Common myeloid progenitor, CD34-positive (primary cell): ENCODE results near the gene CKLF.
A peak's percentile ranks its signal among the peaks of the same experiment; 100 is the strongest.

Experiments
- CTCF ChIA-PET: fragments of 350-600 bp; sonication (Branson Sonifier 250); formaldehyde crosslinking; loops from one replicate; lab custom pipeline; 2021; ENCODE audit warnings: antibody characterized with exemption; lab: Charles Lee
- POLR2A ChIA-PET: fragments of 350-600 bp; sonication (Branson Sonifier 250); formaldehyde crosslinking; loops from one replicate; lab custom pipeline; 2021; ENCODE audit warnings: antibody characterized with exemption; lab: Charles Lee
- DNase-seq, 3 donors: peaks; one replicate each; pipeline versions ENCODE4 v3.0.0 to v3.0.0-alpha.2; 2013
- H3K27ac ChIP-seq, 2 experiments: 1 replicate in 1 of 2; 2 replicates in 1 of 2; pipeline ENCODE4 v1.7.0; 2013; ENCODE audit warnings: inconsistent platforms in 2 of 2, low read length in 2 of 2, mild to moderate bottlenecking in 2 of 2, low read depth in 1 of 2, moderate library complexity in 1 of 2; ENCODE audit not compliant: severe bottlenecking in 2 of 2, insufficient read depth in 1 of 2, poor library complexity in 1 of 2
- H3K27me3 ChIP-seq, 5 experiments: replicated peaks in 2 of 5; 1 replicate in 3 of 5; 2 replicates in 2 of 5; pipeline versions ENCODE4 v1.6.1 to v1.7.0; 2013; ENCODE audit warnings: low read length in 4 of 5, mild to moderate bottlenecking in 2 of 5, moderate library complexity in 2 of 5, inconsistent platforms in 1 of 5; ENCODE audit not compliant: insufficient read depth in 5 of 5, control insufficient read depth in 4 of 5
- H3K36me3 ChIP-seq, 4 experiments: 1 replicate in 2 of 4; 2 replicates in 2 of 4; pipeline versions ENCODE4 v1.6.1 to v1.7.0; 2013; ENCODE audit warnings: low read length in 3 of 4, control low read depth in 1 of 4, mild to moderate bottlenecking in 1 of 4; ENCODE audit not compliant: control insufficient read depth in 4 of 4, insufficient read depth in 4 of 4
- H3K4me1 ChIP-seq, 4 experiments: 1 replicate in 3 of 4; 2 replicates in 1 of 4; pipeline versions ENCODE4 v1.6.1 to v1.7.1; 2013; ENCODE audit warnings: low read length in 3 of 4, mild to moderate bottlenecking in 3 of 4, control low read depth in 1 of 4, inconsistent platforms in 1 of 4, moderate library complexity in 1 of 4; ENCODE audit not compliant: control insufficient read depth in 4 of 4, insufficient read depth in 4 of 4; ENCODE audit errors: control extremely low read depth in 1 of 4
- H3K4me3 ChIP-seq, 7 experiments: 1 replicate in 4 of 7; 2 replicates in 3 of 7; pipeline versions ENCODE4 v1.5.1 to v1.7.0; 2013; ENCODE audit warnings: mild to moderate bottlenecking in 7 of 7, low read length in 6 of 7, moderate library complexity in 6 of 7, inconsistent platforms in 2 of 7, low read depth in 2 of 7, control low read depth in 1 of 7; ENCODE audit not compliant: insufficient read depth in 4 of 7, control insufficient read depth in 1 of 7; ENCODE audit errors: extremely low read depth in 1 of 7
- H3K9me3 ChIP-seq, 5 experiments: 1 replicate in 4 of 5; 2 replicates in 1 of 5; pipeline versions ENCODE4 v1.6.1 to v1.7.1; 2013; ENCODE audit warnings: low read length in 4 of 5, mild to moderate bottlenecking in 2 of 5, inconsistent platforms in 1 of 5, low read depth in 1 of 5, moderate library complexity in 1 of 5; ENCODE audit not compliant: control insufficient read depth in 4 of 5, insufficient read depth in 2 of 5; ENCODE audit errors: control extremely low read depth in 1 of 5
- WGBS: methylation state at CpG from one replicate; pipeline ENCODE4 v1.1.5; 2013; ENCODE audit not compliant: insufficient coverage; 5-methylcytosine and 5-hydroxymethylcytosine counted together

CKLF gene

GRCh38 chr16:66542396-66542795 lies 10.0 kb upstream of the CKLF start:
- no peak overlapping the region for H3K4me3 ChIP-seq
- DNase-seq, result no peak
- no peaks in the 10 kb centered on the region for H3K27me3 ChIP-seq
- POLR2A ChIA-PET, result no interaction called here
- peaks cover 5 to 20% (median 19%) of the 10 kb centered on the region in 4 experiments for H3K4me1 ChIP-seq
- H3K9me3 ChIP-seq, result no peaks in the 10 kb centered on the region
- no peak overlapping the region for H3K27ac ChIP-seq
- WGBS, result 100% methylated on average over 1 of the region's 3 CpGs
- CTCF ChIA-PET, result interaction anchor here (1.3 to 12.6 kb wide), 6 partner anchors 11 to 66 kb away, joined by 3 to 168 read pairs (median 6); no protein-coding TSS in a partner anchor
- H3K36me3 ChIP-seq, result peaks cover 0 to 5% (median 2%) of the 10 kb centered on the region in 4 experiments

GRCh38 chr16:66543541-66543940 lies 8.8 kb upstream of the CKLF start:
- Histone ChIP-seq H3K27ac (no peak overlapping the region), H3K4me1 (peaks cover 5 to 28% (median 25%) of the 10 kb centered on the region in 4 experiments), H3K9me3 (no peaks in the 10 kb centered on the region), H3K4me3 (no peak overlapping the region), H3K27me3 (no peaks in the 10 kb centered on the region), H3K36me3 (peaks cover 0 to 3% (median 2%) of the 10 kb centered on the region in 4 experiments)
- CTCF ChIA-PET, result interaction anchor here (1.0 to 12.6 kb wide), 6 partner anchors 20 to 67 kb away, joined by 3 to 168 read pairs (median 6); no protein-coding TSS in a partner anchor
- POLR2A ChIA-PET, result interaction anchor here (1.0 kb wide), 1 partner anchor 20 kb away, joined by 3 read pairs; no protein-coding TSS in a partner anchor
- DNase-seq, result no peak
- WGBS, result 87% methylated on average over 5 of the region's 6 CpGs

GRCh38 chr16:66544016-66544757 lies 8.2 kb upstream of the CKLF start:
- Histone ChIP-seq H3K4me1 (peaks cover 8 to 35% (median 31%) of the 10 kb centered on the region in 4 experiments), H3K27me3 (no peaks in the 10 kb centered on the region), H3K27ac (no peak overlapping the region), H3K4me3 (no peak overlapping the region), H3K9me3 (no peaks in the 10 kb centered on the region), H3K36me3 (peaks cover 0 to 3% (median 0%) of the 10 kb centered on the region in 4 experiments)
- ChIA-PET POLR2A (interaction anchor here (1.0 kb wide), 1 partner anchor 21 kb away, joined by 3 read pairs; no protein-coding TSS in a partner anchor), CTCF (interaction anchor here (1.2 to 12.6 kb wide), 7 partner anchors 11 to 67 kb away, joined by 3 to 168 read pairs (median 5); no protein-coding TSS in a partner anchor)
- WGBS, result 57% methylated on average over 4 of the region's 7 CpGs
- no peak for DNase-seq

GRCh38 chr16:66547101-66547989 lies 5.0 kb upstream of the CKLF start:
- H3K36me3 ChIP-seq, result no peaks in the 10 kb centered on the region
- DNase-seq, result no peak
- H3K4me1 ChIP-seq, result peaks cover 11 to 59% (median 49%) of the 10 kb centered on the region in 4 experiments
- ChIA-PET CTCF (interaction anchor here (0.8 to 12.6 kb wide), 16 partner anchors 8 to 138 kb away, joined by 3 to 168 read pairs (median 5); partner anchors contain the start of gene CMTM2), POLR2A (interaction anchor here (2.5 to 6.0 kb wide), 2 partner anchors 24 to 57 kb away, joined by 5 to 52 read pairs; partner anchors contain the start of gene CMTM3)
- H3K4me3 ChIP-seq, result no peak overlapping the region
- H3K27ac ChIP-seq, result no peak overlapping the region
- 91% methylated on average over 5 of the region's 5 CpGs for WGBS
- no peaks in the 10 kb centered on the region for H3K9me3 ChIP-seq
- H3K27me3 ChIP-seq, result no peaks in the 10 kb centered on the region

DNA sequence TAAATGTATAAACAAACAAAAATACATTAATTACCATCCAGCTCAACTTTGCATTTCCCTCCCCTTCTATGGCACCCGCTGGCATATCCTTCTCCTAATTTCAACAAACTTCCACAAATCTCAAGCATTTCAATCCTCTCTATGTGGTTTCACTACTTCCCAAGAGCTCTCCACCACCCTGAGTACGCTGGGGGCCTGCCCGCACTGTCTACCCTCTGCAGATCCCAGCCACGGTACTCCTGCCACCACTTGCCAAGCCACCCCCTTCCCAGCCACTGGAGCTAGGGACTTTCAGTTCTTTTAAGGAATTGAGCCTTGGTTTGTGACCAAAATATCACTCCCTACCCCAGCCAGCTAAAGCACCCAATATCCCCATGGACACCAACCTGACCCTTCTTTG lies 4.3 kb upstream of the CKLF start:
- DNase-seq, result no peak
- H3K27me3 ChIP-seq, result no peaks in the 10 kb centered on the region
- CTCF ChIA-PET, result interaction anchor here (0.9 to 12.6 kb wide), 17 partner anchors 9 to 139 kb away, joined by 3 to 168 read pairs (median 5); partner anchors contain the start of genes CMTM1 and CMTM2
- peaks cover 12 to 66% (median 55%) of the 10 kb centered on the region in 4 experiments for H3K4me1 ChIP-seq
- no peaks in the 10 kb centered on the region for H3K9me3 ChIP-seq
- POLR2A ChIA-PET, result interaction anchor here (0.7 to 6.0 kb wide), 3 partner anchors 25 to 57 kb away, joined by 3 to 52 read pairs (median 5); partner anchors contain the start of gene CMTM3
- no peak overlapping the region for H3K27ac ChIP-seq
- no peak overlapping the region for H3K4me3 ChIP-seq
- no peaks in the 10 kb centered on the region for H3K36me3 ChIP-seq
- WGBS, result 100% methylated on average over 4 of the region's 4 CpGs

- Histone ChIP-seq H3K4me3 (peak overlapping the region in 5 of 7 experiments; percentile 64 to 83 (median 76)), H3K4me1 (peaks cover 18 to 67% (median 61%) of the 10 kb centered on the region in 4 experiments), H3K9me3 (no peaks in the 10 kb centered on the region), H3K27ac (peak overlapping the region in 1 of 2 experiments; percentile 87), H3K27me3 (no peaks in the 10 kb centered on the region), H3K36me3 (no peaks in the 10 kb centered on the region)
- WGBS, result 86% methylated on average over 7 of the region's 9 CpGs
- no peak for DNase-seq
- ChIA-PET CTCF (interaction anchor here (0.8 to 12.6 kb wide), 11 partner anchors 10 to 70 kb away, joined by 3 to 168 read pairs (median 6); partner anchors contain the start of genes CMTM1 and CMTM2), POLR2A (interaction anchor here (1.0 to 6.0 kb wide), 3 partner anchors 9 to 56 kb away, joined by 3 to 52 read pairs (median 5); partner anchors contain the start of gene CMTM3)
These were observed 3.5 kb upstream of the CKLF start for GRCh38 chr16:66548868-66549267.
